HG02870 (cell line): ENCODE data around the gene NETO2.
"Not testable (repeated sequence)": the region's sequence is repeated elsewhere in the genome, so short reads cannot be mapped to it uniquely, and the experiment has no call there.

ENCODE experiments used
- ATAC-seq: cut with Tn5 transposase; IDR thresholded peaks from one replicate; pipeline ENCODE4 v1.9.1; 2021; ENCODE audit warnings: mild to moderate bottlenecking, moderate library complexity; ENCODE audit not compliant: unreplicated experiment

Gene NETO2

GRCh38 chr16:47143677-47144558 lies at the start of gene NETO2:
TSS of gene NETO2 (minus strand) at chr16:47143945. CDS start at chr16:47143612, 333 bp downstream.
- peak; percentile 40 for ATAC-seq

- ATAC-seq = no peak
These were observed 38.6 kb upstream of the NETO2 start for GRCh38 chr16:47182318-47182717.

GRCh38 chr16:47181066-47181465 lies 37.3 kb upstream of the NETO2 start:
- ATAC-seq = not testable (repeated sequence)

GRCh38 chr16:47180073-47180472 lies 36.3 kb upstream of the NETO2 start:
- ATAC-seq = no peak

GRCh38 chr16:47175152-47175551 lies 31.4 kb upstream of the NETO2 start:
- ATAC-seq = no peak

GRCh38 chr16:47162670-47163420 lies 19.1 kb upstream of the NETO2 start:
- ATAC-seq = no peak

GRCh38 chr16:47161464-47161863 lies 17.7 kb upstream of the NETO2 start:
- no peak for ATAC-seq

GRCh38 chr16:47160422-47160821 lies 16.7 kb upstream of the NETO2 start:
- ATAC-seq = no peak

- ATAC-seq = no peak
These were observed 15.2 kb upstream of the NETO2 start for GRCh38 chr16:47158992-47159391.

- no peak for ATAC-seq
These were observed 13.0 kb upstream of the NETO2 start for GRCh38 chr16:47156680-47157215.

- not testable (repeated sequence) for ATAC-seq
These were observed 8.8 kb upstream of the NETO2 start for GRCh38 chr16:47152501-47152900.

- ATAC-seq = no peak
These were observed 6.3 kb upstream of the NETO2 start for GRCh38 chr16:47150067-47150466.

GRCh38 chr16:47144559-47144877 lies 773 bp upstream of the NETO2 start:
- ATAC-seq = no peak

GRCh38 chr16:47142821-47143676 lies 696 bp downstream of the NETO2 start:
- peak; percentile 62 for ATAC-seq

GRCh38 chr16:47142486-47142820 lies 1.3 kb downstream of the NETO2 start:
- no peak for ATAC-seq

- ATAC-seq = peak; percentile 57
These were observed 1.8 kb downstream of the NETO2 start for GRCh38 chr16:47141773-47142485.

GRCh38 chr16:47140686-47141085 lies 3.1 kb downstream of the NETO2 start:
- no peak for ATAC-seq

GRCh38 chr16:47139561-47140185 lies 4.1 kb downstream of the NETO2 start:
- ATAC-seq = no peak

GRCh38 chr16:47137925-47138324 lies 5.8 kb downstream of the NETO2 start:
- ATAC-seq = not testable (repeated sequence)
